ENCODE measurements around the gene CENPM.
A peak's percentile ranks its signal among the peaks of the same experiment; 100 is the strongest.

CENPM gene

DNA sequence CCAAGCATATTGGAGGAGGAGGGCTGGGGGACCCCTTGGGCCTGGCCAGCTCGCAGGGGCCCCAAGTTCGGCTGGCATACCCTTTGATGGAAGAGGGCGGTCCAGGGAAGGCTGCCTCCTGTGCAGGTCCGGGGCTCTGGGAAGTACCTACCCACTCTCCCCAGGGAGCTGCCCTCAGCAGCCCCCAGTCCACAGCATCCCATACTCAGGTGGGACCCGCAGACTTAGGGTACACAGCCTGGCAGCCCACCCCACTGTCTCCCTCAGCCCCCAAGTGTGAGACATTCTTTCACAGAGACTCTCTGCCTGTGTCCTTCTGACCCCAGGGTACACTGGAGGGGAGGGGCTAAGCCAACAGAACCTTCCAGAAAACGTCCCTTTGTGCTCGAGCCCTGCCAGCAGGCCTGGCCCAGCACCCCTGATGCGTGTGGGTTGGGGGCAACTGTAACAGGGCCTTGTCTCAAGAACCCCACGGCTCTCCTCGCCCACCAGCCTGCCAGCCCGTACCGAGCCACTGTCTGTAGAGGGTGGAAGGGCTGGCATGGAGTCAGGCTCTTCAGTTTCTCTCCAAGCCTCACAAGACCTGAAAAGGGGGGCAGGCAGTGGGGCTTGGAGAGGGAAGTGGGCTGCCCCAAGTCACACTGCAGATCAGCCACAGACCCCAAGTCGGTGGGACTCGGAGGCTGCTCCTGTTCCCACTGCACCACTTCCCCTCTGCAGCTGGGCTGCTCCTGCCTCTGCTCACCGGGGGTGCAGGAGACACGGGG, 13.4 kb downstream of the CENPM start:
- CTCF ChIA-PET: interaction anchor here (1.1 kb wide), 1 partner anchor 8 kb away, joined by 3 read pairs; no protein-coding TSS in a partner anchor

DNA sequence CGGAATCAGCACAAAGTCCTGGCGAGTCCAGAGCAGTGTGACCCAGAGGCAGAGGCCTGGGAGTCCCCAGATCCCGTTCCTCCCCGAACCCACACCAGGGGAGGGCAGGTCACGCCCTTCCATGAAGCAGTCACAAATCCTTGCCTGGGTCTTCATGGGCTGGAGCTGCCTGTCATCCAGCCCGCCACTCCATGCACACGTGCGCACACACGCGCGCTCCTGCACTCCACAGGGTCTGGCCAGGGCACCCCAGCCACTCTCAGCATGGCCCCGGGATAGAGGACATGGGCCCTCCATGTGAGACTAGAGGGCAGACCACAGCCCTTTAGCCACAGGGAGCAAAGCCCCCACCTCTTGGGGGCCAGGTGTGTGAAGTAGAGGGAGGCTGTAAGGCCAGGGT, 14.6 kb downstream of the CENPM start:
- no peak overlapping the region for H3K27ac ChIP-seq (ENCODE audit: insufficient read depth in 1 of 2, low read depth in 1 of 2, low read length in 2 of 2, poor library complexity in 1 of 2, severe bottlenecking in 2 of 2)
- peaks cover 0 to 11% (median 0%) of the 10 kb centered on the region in 5 experiments for H3K27me3 ChIP-seq (replicated peaks in 2 of 5; ENCODE audit: control insufficient read depth in 4 of 5, insufficient read depth in 5 of 5, low read length in 4 of 5)
- H3K9me3 ChIP-seq (ENCODE audit: control extremely low read depth in 1 of 5, control insufficient read depth in 4 of 5, insufficient read depth in 2 of 5, low read depth in 1 of 5, low read length in 4 of 5): no peaks in the 10 kb centered on the region
- DNase-seq: no peak
- H3K4me3 ChIP-seq (ENCODE audit: control insufficient read depth in 1 of 7, extremely low read depth in 1 of 7, insufficient read depth in 4 of 7, low read depth in 2 of 7, low read length in 6 of 7): no peak overlapping the region
- peaks cover 0 to 15% (median 11%) of the 10 kb centered on the region in 4 experiments for H3K4me1 ChIP-seq (ENCODE audit: control extremely low read depth in 1 of 4, control insufficient read depth in 4 of 4, insufficient read depth in 4 of 4, low read length in 3 of 4)
- H3K36me3 ChIP-seq (ENCODE audit: control insufficient read depth in 4 of 4, insufficient read depth in 4 of 4, low read length in 3 of 4): peaks cover 0 to 28% (median 4%) of the 10 kb centered on the region in 4 experiments
- 98% methylated on average over 12 of the region's 12 CpGs for WGBS (ENCODE audit: insufficient coverage)
- ChIA-PET CTCF (no interaction called here), POLR2A (no interaction called here)

More for the DNA sequence above, 13.4 kb downstream of the CENPM start:
- peak in 2 of 3 donors; percentile 74 to 76 for DNase-seq
- no peak overlapping the region for H3K4me3 ChIP-seq (ENCODE audit: control insufficient read depth in 1 of 7, extremely low read depth in 1 of 7, insufficient read depth in 4 of 7, low read depth in 2 of 7, low read length in 6 of 7)
- no peak overlapping the region for H3K27ac ChIP-seq (ENCODE audit: insufficient read depth in 1 of 2, low read depth in 1 of 2, low read length in 2 of 2, poor library complexity in 1 of 2, severe bottlenecking in 2 of 2)
- H3K9me3 ChIP-seq (ENCODE audit: control extremely low read depth in 1 of 5, control insufficient read depth in 4 of 5, insufficient read depth in 2 of 5, low read depth in 1 of 5, low read length in 4 of 5): no peaks in the 10 kb centered on the region
- H3K4me1 ChIP-seq (ENCODE audit: control extremely low read depth in 1 of 4, control insufficient read depth in 4 of 4, insufficient read depth in 4 of 4, low read length in 3 of 4): peaks cover 0 to 14% (median 11%) of the 10 kb centered on the region in 4 experiments
- POLR2A ChIA-PET: interaction anchor here (1.0 kb wide), 1 partner anchor 8 kb away, joined by 3 read pairs; no protein-coding TSS in a partner anchor
- peaks cover 0 to 34% (median 6%) of the 10 kb centered on the region in 4 experiments for H3K36me3 ChIP-seq (ENCODE audit: control insufficient read depth in 4 of 4, insufficient read depth in 4 of 4, low read length in 3 of 4)
- 53% methylated on average over 14 of the region's 16 CpGs for WGBS (ENCODE audit: insufficient coverage)
- no peaks in the 10 kb centered on the region for H3K27me3 ChIP-seq (replicated peaks in 2 of 5; ENCODE audit: control insufficient read depth in 4 of 5, insufficient read depth in 5 of 5, low read length in 4 of 5)

DNA sequence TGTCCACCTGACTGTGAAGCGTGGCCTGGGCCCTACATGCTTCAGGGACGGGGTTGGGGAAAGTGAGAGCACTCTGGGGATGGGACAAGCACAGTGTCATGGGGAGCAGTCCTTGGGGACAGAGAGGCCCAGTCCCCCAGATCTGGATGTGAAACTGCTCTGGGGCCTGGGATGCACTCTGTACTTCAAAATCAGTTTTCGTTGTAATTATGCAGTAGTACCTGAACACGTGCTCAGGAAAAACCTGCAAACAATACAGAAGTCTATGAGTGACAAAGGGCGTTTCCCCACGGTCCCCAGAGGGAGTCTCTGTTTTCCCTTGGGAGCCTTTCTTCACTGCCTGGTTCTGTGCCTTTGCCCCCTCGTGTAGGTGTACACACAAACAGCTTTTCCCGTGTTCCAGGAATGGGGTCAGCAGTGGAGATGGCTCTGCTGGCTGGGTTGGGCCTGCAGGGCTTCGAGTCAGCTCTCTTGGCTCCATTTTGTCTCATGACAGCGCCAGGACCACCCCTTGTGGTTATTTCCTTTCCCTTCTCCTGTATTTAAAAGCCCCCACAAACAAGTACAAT, 15.2 kb downstream of the CENPM start:
- Histone ChIP-seq H3K36me3 (ENCODE audit: control insufficient read depth in 4 of 4, insufficient read depth in 4 of 4, low read length in 3 of 4) (peaks cover 0 to 23% (median 1%) of the 10 kb centered on the region in 4 experiments), H3K27me3 (replicated peaks in 2 of 5; ENCODE audit: control insufficient read depth in 4 of 5, insufficient read depth in 5 of 5, low read length in 4 of 5) (peaks cover 0 to 16% (median 0%) of the 10 kb centered on the region in 5 experiments), H3K4me1 (ENCODE audit: control extremely low read depth in 1 of 4, control insufficient read depth in 4 of 4, insufficient read depth in 4 of 4, low read length in 3 of 4) (peaks cover 0 to 15% (median 11%) of the 10 kb centered on the region in 4 experiments), H3K27ac (ENCODE audit: insufficient read depth in 1 of 2, low read depth in 1 of 2, low read length in 2 of 2, poor library complexity in 1 of 2, severe bottlenecking in 2 of 2) (no peak overlapping the region), H3K9me3 (ENCODE audit: control extremely low read depth in 1 of 5, control insufficient read depth in 4 of 5, insufficient read depth in 2 of 5, low read depth in 1 of 5, low read length in 4 of 5) (no peaks in the 10 kb centered on the region), H3K4me3 (ENCODE audit: control insufficient read depth in 1 of 7, extremely low read depth in 1 of 7, insufficient read depth in 4 of 7, low read depth in 2 of 7, low read length in 6 of 7) (no peak overlapping the region)
- WGBS (ENCODE audit: insufficient coverage): 88% methylated on average over 9 of the region's 10 CpGs
- CTCF ChIA-PET: no interaction called here
- POLR2A ChIA-PET: no interaction called here
- DNase-seq: no peak

DNA sequence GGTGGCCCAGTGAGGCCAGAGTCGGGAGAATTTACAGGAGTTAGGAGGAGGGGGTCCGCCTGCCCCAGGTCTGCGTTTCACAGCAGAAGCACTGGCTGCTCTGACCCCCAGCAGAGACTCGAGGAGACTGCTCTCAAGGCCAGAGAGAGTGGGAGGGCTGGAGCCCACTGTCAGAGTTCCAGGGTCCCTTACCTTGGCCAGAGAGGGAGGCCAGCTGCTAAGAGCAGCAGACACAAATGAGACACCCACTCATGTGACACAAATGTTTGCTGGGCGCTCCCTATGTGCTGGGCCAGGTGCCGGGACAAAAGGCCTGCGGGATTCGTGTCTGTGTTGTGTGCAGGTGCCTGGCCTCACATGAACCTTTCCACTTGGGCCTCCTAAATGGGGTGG, 17.5 kb downstream of the CENPM start:
- H3K27me3 ChIP-seq (replicated peaks in 2 of 5; ENCODE audit: control insufficient read depth in 4 of 5, insufficient read depth in 5 of 5, low read length in 4 of 5): peaks cover 0 to 35% (median 8%) of the 10 kb centered on the region in 5 experiments
- DNase-seq: no peak
- ChIA-PET POLR2A (interaction anchor here (0.5 kb wide), 1 partner anchor 160 kb away, joined by 3 read pairs; no protein-coding TSS in a partner anchor), CTCF (interaction anchor here (1.6 kb wide), 1 partner anchor 11 kb away, joined by 5 read pairs; no protein-coding TSS in a partner anchor)
- H3K27ac ChIP-seq (ENCODE audit: insufficient read depth in 1 of 2, low read depth in 1 of 2, low read length in 2 of 2, poor library complexity in 1 of 2, severe bottlenecking in 2 of 2): no peak overlapping the region
- no peaks in the 10 kb centered on the region for H3K9me3 ChIP-seq (ENCODE audit: control extremely low read depth in 1 of 5, control insufficient read depth in 4 of 5, insufficient read depth in 2 of 5, low read depth in 1 of 5, low read length in 4 of 5)
- H3K4me1 ChIP-seq (ENCODE audit: control extremely low read depth in 1 of 4, control insufficient read depth in 4 of 4, insufficient read depth in 4 of 4, low read length in 3 of 4): peaks cover 0 to 27% (median 21%) of the 10 kb centered on the region in 4 experiments
- 94% methylated on average over 8 of the region's 8 CpGs for WGBS (ENCODE audit: insufficient coverage)
- H3K4me3 ChIP-seq (ENCODE audit: control insufficient read depth in 1 of 7, extremely low read depth in 1 of 7, insufficient read depth in 4 of 7, low read depth in 2 of 7, low read length in 6 of 7): no peak overlapping the region
- H3K36me3 ChIP-seq (ENCODE audit: control insufficient read depth in 4 of 4, insufficient read depth in 4 of 4, low read length in 3 of 4): peaks cover 0 to 15% (median 0%) of the 10 kb centered on the region in 4 experiments

DNA sequence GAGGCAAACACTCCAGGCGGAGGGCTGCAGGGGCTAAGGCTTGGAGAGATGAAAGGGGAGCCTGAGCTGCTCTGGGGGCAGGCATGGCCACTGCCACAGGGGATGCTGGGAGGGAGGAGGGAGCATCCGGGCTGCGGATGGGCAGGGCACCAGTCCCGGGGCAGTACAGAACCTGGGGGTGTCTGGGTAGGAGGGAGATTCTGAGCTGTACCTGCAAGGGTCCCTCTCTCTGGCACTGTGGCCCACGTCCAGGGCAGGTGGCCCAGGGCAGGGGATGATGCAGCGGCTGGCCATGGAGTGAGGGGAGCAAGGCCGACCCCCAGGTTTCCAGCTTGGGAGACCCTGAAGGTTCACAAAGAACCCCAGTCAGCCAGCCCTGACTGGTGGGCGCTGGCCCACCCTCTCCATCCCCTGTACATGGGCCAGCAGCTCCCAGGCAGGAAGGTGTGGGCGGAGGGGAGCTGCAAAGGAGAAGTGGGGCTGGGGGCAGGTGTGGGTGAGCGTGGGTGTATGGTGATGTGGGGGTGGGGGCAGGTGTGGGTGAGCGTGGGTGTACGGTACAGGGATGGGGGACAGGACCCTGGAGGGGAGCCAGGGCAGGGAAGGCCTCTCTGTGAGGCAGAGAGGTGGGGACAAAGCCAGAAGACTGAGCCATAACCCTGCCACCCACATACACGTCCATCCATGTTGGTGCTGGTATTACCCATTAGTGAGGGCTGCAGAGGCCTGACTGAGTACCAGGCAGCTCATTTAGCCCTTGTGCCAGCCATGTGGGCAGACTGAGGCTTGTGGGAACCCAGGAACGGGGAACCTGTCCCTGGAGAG, 18.1 kb downstream of the CENPM start:
- no peak for DNase-seq
- H3K27me3 ChIP-seq (replicated peaks in 2 of 5; ENCODE audit: control insufficient read depth in 4 of 5, insufficient read depth in 5 of 5, low read length in 4 of 5): peaks cover 0 to 35% (median 8%) of the 10 kb centered on the region in 5 experiments
- POLR2A ChIA-PET: interaction anchor here (0.5 kb wide), 1 partner anchor 159 kb away, joined by 3 read pairs; no protein-coding TSS in a partner anchor
- no peak overlapping the region for H3K27ac ChIP-seq (ENCODE audit: insufficient read depth in 1 of 2, low read depth in 1 of 2, low read length in 2 of 2, poor library complexity in 1 of 2, severe bottlenecking in 2 of 2)
- 89% methylated on average over 11 of the region's 14 CpGs for WGBS (ENCODE audit: insufficient coverage)
- CTCF ChIA-PET: interaction anchor here (0.8 to 1.6 kb wide), 4 partner anchors 9 to 166 kb away, joined by 3 to 5 read pairs (median 3); no protein-coding TSS in a partner anchor
- H3K4me1 ChIP-seq (ENCODE audit: control extremely low read depth in 1 of 4, control insufficient read depth in 4 of 4, insufficient read depth in 4 of 4, low read length in 3 of 4): peaks cover 0 to 22% (median 18%) of the 10 kb centered on the region in 4 experiments
- H3K36me3 ChIP-seq (ENCODE audit: control insufficient read depth in 4 of 4, insufficient read depth in 4 of 4, low read length in 3 of 4): peaks cover 0 to 12% (median 0%) of the 10 kb centered on the region in 4 experiments
- no peaks in the 10 kb centered on the region for H3K9me3 ChIP-seq (ENCODE audit: control extremely low read depth in 1 of 5, control insufficient read depth in 4 of 5, insufficient read depth in 2 of 5, low read depth in 1 of 5, low read length in 4 of 5)
- no peak overlapping the region for H3K4me3 ChIP-seq (ENCODE audit: control insufficient read depth in 1 of 7, extremely low read depth in 1 of 7, insufficient read depth in 4 of 7, low read depth in 2 of 7, low read length in 6 of 7)

DNA sequence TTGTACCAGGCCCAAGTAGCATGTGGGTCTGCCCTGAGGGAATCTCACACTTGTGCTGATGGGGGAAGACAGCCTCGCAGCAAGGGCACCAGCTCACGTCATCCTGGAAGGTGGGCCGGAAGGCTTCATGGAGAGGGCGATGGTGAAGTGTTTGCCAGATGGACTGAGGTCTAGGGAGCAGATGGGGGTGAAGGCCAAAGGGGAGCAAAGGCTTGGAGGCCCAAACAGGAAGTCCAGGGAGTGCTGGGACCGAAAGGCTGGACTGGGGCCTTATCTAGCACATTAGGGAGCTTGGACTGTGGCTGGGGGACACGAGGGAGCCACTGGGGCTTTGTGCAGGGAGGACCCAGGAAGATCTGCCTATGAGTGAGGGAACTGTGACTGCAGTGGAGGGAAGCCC, 19.1 kb downstream of the CENPM start:
- H3K9me3 ChIP-seq (ENCODE audit: control extremely low read depth in 1 of 5, control insufficient read depth in 4 of 5, insufficient read depth in 2 of 5, low read depth in 1 of 5, low read length in 4 of 5): no peaks in the 10 kb centered on the region
- H3K27me3 ChIP-seq (replicated peaks in 2 of 5; ENCODE audit: control insufficient read depth in 4 of 5, insufficient read depth in 5 of 5, low read length in 4 of 5): peaks cover 0 to 41% (median 8%) of the 10 kb centered on the region in 5 experiments
- no peak overlapping the region for H3K27ac ChIP-seq (ENCODE audit: insufficient read depth in 1 of 2, low read depth in 1 of 2, low read length in 2 of 2, poor library complexity in 1 of 2, severe bottlenecking in 2 of 2)
- DNase-seq: no peak
- peaks cover 0 to 17% (median 11%) of the 10 kb centered on the region in 4 experiments for H3K4me1 ChIP-seq (ENCODE audit: control extremely low read depth in 1 of 4, control insufficient read depth in 4 of 4, insufficient read depth in 4 of 4, low read length in 3 of 4)
- ChIA-PET POLR2A (no interaction called here), CTCF (interaction anchor here (0.8 to 1.6 kb wide), 3 partner anchors 8 to 34 kb away, joined by 3 to 5 read pairs (median 3); no protein-coding TSS in a partner anchor)
- peaks cover 0 to 6% (median 0%) of the 10 kb centered on the region in 4 experiments for H3K36me3 ChIP-seq (ENCODE audit: control insufficient read depth in 4 of 4, insufficient read depth in 4 of 4, low read length in 3 of 4)
- 92% methylated on average over 6 of the region's 6 CpGs for WGBS (ENCODE audit: insufficient coverage)
- no peak overlapping the region for H3K4me3 ChIP-seq (ENCODE audit: control insufficient read depth in 1 of 7, extremely low read depth in 1 of 7, insufficient read depth in 4 of 7, low read depth in 2 of 7, low read length in 6 of 7)
